ENCODE data around the gene UBR4. TPM values are rescaled to one million over a fixed set of nuclear protein-coding genes. Genes with fewer than 3 reads are reported as not detected.

Gene UBR4
- polyA plus RNA-seq, 1 donor from 2014 or later: 49.7 TPM

DNA sequence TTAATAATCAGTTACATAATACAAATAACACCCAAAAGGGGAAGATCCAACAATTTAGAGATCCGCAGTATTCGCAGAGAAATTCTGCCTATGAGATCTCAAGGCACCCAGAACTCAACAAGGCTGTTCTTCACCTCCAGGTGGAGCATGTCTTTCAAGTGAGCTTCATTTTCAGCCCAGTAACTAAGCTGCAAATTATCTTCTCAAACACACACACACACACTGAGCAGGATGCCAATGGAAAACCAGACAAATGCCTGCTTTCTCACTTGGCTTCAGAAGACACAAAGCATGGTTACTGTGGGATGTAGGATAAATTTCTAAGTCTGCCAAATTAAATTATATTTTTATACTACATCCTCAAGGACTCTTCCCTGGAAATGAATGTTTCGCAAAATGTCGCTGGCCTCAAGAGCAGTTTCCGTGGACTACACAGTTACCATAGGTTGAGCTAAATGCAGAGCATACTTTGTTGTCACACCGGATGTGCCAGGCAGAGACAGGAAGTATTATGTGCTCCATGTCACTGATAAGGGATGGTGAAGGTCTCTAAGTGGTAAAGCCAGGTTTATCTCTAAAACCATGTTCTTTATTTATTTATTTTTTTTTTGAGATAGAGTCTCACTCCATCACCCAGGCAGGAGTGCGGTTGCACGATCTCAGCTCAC, 30.3 kb downstream of the UBR4 start:
- no peak overlapping the region for H3K4me3 ChIP-seq (ENCODE audit: low read length)
- H3K27ac ChIP-seq (ENCODE audit: low read length): peak overlapping the region; percentile 13
- peaks cover 10% of the 10 kb centered on the region for H3K36me3 ChIP-seq (ENCODE audit: insufficient read depth, low read length)
- H3K9me3 ChIP-seq (ENCODE audit: low read length): no peaks in the 10 kb centered on the region
- no peaks in the 10 kb centered on the region for H4K20me1 ChIP-seq (ENCODE audit: insufficient read depth)
- H3K9ac ChIP-seq (ENCODE audit: low read length): no peak overlapping the region
- no peaks in the 10 kb centered on the region for H3K9me2 ChIP-seq (ENCODE audit: insufficient read depth, low read length)
- H3K27me3 ChIP-seq (ENCODE audit: insufficient read depth, low read depth, low read length): no peaks in the 10 kb centered on the region
- H3K79me2 ChIP-seq (replicated peaks; ENCODE audit: insufficient read depth, low read length): no peaks in the 10 kb centered on the region
- no peaks in the 10 kb centered on the region for H3F3A ChIP-seq (ENCODE audit: insufficient read depth, low read length, poor library complexity, severe bottlenecking)
- no peak overlapping the region for H2AFZ ChIP-seq (ENCODE audit: low read depth, low read length)
- no peak overlapping the region for H3K4me2 ChIP-seq (ENCODE audit: low read length)
- no peak for TF ChIP-seq TAF1 (IDR thresholded peaks at IDR 0.05; ENCODE audit: low read depth)
- peak; percentile 78 for TF ChIP-seq SMC3 (conservative IDR thresholded peaks at IDR 0.05; ENCODE audit: poor library complexity)
- no peak for TF ChIP-seq EZH2 (IDR thresholded peaks at IDR 0.05; ENCODE audit: borderline replicate concordance, insufficient read depth, low read length, poor library complexity, severe bottlenecking)
- peak; percentile 64 for TF ChIP-seq RAD21 (conservative IDR thresholded peaks at IDR 0.05)
- TF ChIP-seq, protein P1, sequence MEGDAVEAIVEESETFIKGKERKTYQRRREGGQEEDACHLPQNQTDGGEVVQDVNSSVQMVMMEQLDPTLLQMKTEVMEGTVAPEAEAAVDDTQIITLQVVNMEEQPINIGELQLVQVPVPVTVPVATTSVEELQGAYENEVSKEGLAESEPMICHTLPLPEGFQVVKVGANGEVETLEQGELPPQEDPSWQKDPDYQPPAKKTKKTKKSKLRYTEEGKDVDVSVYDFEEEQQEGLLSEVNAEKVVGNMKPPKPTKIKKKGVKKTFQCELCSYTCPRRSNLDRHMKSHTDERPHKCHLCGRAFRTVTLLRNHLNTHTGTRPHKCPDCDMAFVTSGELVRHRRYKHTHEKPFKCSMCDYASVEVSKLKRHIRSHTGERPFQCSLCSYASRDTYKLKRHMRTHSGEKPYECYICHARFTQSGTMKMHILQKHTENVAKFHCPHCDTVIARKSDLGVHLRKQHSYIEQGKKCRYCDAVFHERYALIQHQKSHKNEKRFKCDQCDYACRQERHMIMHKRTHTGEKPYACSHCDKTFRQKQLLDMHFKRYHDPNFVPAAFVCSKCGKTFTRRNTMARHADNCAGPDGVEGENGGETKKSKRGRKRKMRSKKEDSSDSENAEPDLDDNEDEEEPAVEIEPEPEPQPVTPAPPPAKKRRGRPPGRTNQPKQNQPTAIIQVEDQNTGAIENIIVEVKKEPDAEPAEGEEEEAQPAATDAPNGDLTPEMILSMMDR (IDR thresholded peaks at IDR 0.05; ENCODE audit: poor library complexity, severe bottlenecking): peak; percentile 68
- TF ChIP-seq MXI1 (conservative IDR thresholded peaks at IDR 0.05; ENCODE audit: poor library complexity, severe bottlenecking): no peak

DNA sequence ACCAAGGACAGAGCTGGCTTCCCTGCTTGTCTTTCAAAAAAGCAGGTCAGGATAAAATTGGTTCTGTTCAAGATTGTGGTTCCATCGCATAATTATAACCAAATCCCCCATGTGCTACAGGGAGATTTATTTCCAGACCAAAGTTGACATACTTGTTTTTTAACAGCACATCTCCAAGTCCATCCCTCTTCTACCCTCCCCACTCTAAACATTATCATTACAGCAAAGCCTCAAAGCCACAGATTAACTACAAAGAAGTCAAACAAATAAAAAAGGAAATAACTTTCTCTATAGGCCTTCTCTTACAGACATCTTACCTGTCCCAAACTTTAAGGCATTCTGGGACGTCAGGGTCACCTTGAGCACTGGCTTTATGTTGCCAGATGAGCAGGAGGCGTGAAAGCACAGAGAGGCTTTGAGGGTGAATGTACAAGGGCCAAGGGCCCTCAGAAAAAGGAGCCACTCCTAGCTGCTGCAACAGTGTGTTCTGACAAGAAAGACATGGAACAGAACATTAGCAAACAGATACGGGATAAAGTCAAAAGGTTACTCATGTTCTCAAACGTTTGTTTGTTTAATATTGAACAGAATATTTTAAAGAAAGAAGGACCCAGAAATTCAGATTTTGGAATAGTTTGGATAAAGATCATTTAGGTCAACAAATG, 31.2 kb downstream of the UBR4 start:
- H3K9me3 ChIP-seq (ENCODE audit: low read length): no peaks in the 10 kb centered on the region
- H3K79me2 ChIP-seq (replicated peaks; ENCODE audit: insufficient read depth, low read length): no peaks in the 10 kb centered on the region
- H4K20me1 ChIP-seq (ENCODE audit: insufficient read depth): no peaks in the 10 kb centered on the region
- H3K9ac ChIP-seq (ENCODE audit: low read length): no peak overlapping the region
- peaks cover 12% of the 10 kb centered on the region for H3K36me3 ChIP-seq (ENCODE audit: insufficient read depth, low read length)
- TF ChIP-seq TAF1 (IDR thresholded peaks at IDR 0.05; ENCODE audit: low read depth) (no peak), SMC3 (conservative IDR thresholded peaks at IDR 0.05; ENCODE audit: poor library complexity) (no peak), POLR2AphosphoS5 (IDR thresholded peaks at IDR 0.05) (no peak), MXI1 (conservative IDR thresholded peaks at IDR 0.05; ENCODE audit: poor library complexity, severe bottlenecking) (no peak), EP300 (conservative IDR thresholded peaks at IDR 0.05; ENCODE audit: poor library complexity, severe bottlenecking) (no peak), EZH2 (IDR thresholded peaks at IDR 0.05; ENCODE audit: borderline replicate concordance, insufficient read depth, low read length, poor library complexity, severe bottlenecking) (no peak), RAD21 (conservative IDR thresholded peaks at IDR 0.05) (no peak)
- TF ChIP-seq, protein P2, sequence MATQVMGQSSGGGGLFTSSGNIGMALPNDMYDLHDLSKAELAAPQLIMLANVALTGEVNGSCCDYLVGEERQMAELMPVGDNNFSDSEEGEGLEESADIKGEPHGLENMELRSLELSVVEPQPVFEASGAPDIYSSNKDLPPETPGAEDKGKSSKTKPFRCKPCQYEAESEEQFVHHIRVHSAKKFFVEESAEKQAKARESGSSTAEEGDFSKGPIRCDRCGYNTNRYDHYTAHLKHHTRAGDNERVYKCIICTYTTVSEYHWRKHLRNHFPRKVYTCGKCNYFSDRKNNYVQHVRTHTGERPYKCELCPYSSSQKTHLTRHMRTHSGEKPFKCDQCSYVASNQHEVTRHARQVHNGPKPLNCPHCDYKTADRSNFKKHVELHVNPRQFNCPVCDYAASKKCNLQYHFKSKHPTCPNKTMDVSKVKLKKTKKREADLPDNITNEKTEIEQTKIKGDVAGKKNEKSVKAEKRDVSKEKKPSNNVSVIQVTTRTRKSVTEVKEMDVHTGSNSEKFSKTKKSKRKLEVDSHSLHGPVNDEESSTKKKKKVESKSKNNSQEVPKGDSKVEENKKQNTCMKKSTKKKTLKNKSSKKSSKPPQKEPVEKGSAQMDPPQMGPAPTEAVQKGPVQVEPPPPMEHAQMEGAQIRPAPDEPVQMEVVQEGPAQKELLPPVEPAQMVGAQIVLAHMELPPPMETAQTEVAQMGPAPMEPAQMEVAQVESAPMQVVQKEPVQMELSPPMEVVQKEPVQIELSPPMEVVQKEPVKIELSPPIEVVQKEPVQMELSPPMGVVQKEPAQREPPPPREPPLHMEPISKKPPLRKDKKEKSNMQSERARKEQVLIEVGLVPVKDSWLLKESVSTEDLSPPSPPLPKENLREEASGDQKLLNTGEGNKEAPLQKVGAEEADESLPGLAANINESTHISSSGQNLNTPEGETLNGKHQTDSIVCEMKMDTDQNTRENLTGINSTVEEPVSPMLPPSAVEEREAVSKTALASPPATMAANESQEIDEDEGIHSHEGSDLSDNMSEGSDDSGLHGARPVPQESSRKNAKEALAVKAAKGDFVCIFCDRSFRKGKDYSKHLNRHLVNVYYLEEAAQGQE (IDR thresholded peaks at IDR 0.05; ENCODE audit: borderline replicate concordance): no peak
- TF ChIP-seq, protein P1 (IDR thresholded peaks at IDR 0.05; ENCODE audit: poor library complexity, severe bottlenecking): no peak
- H3K27ac ChIP-seq (ENCODE audit: low read length): no peak overlapping the region
- no peaks in the 10 kb centered on the region for H3K27me3 ChIP-seq (ENCODE audit: insufficient read depth, low read depth, low read length)
- H3K9me2 ChIP-seq (ENCODE audit: insufficient read depth, low read length): no peaks in the 10 kb centered on the region
- H3K4me3 ChIP-seq (ENCODE audit: low read length): no peak overlapping the region
- no peak overlapping the region for H2AFZ ChIP-seq (ENCODE audit: low read depth, low read length)
- no peak overlapping the region for H3K4me2 ChIP-seq (ENCODE audit: low read length)
- no peaks in the 10 kb centered on the region for H3F3A ChIP-seq (ENCODE audit: insufficient read depth, low read length, poor library complexity, severe bottlenecking)
